CD4-positive, alpha-beta T cell treated with Interleukin-6 for 4 hours (primary cell): ENCODE results near the gene HOTAIR.

Source experiments
- DNase-seq: peaks from one replicate; pipeline ENCODE4 v3.0.0-alpha.2; 2020; ENCODE audit warnings: mixed read lengths

HOTAIR gene

DNA sequence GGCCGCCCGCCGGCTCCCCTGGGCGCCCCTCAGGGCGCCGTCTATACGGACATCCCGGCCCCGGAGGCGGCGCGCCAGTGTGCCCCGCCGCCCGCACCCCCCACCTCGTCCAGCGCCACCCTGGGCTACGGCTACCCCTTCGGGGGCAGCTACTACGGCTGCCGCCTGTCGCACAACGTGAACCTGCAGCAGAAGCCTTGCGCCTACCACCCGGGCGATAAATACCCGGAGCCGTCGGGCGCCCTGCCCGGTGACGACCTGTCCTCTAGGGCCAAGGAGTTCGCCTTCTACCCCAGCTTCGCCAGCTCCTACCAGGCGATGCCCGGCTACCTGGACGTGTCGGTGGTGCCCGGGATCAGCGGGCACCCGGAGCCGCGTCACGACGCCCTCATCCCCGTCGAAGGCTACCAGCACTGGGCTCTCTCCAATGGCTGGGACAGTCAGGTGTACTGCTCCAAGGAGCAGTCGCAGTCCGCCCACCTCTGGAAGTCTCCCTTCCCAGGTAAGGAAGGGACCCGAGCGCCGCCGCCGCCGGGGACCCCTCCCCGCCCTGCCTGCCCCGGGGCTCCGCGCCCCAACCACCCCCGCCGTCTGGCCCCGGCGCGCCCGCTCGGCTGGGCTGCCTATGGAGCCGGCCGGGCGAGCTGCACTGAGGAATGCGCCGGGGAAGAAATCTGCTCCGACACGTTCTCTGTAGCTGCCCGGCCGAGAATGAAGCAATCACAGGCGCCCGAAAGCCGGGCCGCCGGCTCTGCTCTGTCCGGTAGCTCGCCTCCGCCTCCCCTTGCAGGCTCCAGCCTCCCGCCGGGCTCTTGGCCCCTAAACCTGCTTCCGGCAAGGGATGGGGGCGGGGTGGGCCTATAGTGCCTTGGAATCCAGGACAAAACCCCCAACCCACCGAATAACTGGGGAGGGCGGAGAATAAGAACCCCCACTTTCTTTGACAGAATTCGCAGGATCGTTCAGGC is 35.3 kb downstream of the HOTAIR start:
- DNase-seq, result no peak

DNA sequence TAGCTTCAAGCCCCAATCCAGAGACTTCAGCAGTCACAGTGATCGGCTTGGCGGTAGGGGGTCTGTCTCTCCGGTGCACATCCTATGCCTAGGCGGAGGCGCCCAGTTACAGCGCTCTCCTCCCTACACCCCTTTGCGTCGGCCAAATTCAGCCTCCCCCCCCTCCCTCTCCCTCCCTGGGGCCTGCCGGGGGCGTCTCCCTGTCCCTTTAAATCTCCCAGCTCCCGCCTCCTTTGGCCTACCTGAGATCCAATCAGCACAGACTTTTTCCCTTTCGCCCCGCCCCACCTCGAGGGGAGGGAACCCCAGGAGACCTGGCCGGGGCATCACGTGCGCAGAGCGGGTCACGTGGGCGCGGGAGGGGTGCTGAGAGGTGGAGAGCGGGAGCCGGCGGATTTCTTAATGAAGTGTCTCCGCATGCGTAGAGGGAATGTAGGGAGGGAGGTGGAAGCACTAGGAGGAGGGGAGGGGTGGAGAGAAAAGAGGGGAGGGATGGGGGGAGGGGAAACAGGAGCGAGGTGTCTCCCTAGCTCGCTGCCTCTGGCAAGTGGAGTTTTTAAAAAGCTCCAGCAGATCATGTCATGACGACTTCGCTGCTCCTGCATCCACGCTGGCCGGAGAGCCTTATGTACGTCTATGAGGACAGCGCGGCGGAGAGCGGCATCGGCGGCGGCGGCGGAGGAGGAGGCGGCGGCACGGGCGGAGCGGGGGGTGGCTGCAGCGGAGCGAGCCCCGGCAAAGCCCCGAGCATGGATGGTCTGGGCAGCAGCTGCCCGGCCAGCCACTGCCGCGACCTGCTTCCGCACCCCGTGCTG is 36.2 kb downstream of the HOTAIR start, which contains the start of gene HOXC13:
HOXC13 (plus strand) TSS at position 506 of the 815 bp plus-strand sequence; CDS start at position 582, 76 bp downstream.
- DNase-seq, result peak; percentile 29

DNA sequence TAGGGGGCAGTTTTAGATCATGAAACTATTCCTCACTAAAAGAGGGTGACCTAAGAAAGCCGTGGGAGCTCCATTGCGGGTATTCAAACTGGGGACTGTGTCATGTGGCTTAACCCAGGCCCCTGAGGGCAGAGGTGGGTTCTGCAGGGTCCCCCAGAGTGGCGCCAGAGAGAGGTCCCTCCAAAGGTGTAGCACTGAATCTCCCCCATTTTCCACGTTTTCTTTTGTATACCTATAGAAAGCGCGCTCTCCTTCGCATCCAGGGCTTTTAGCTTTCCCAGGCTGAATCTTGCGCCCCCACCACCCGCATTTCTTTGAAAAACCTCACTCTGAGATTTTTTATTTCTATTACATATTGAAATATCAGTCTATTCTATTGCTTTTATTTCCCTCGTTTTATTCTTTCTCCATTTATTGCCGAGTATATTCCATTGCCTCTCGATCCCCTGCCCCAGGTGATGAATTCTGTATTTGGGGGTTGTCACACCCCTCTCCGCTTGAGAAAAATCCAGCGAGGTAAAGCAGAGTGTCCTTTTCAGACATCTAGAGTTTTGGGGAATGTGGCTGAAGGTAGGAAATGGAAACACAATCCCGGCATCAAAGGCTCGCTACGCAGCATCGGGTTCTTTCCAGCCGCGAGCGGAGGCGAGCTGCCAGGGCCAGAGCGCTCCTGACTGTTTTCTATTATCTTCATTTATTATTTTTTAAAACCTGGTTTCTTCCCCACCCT is 37.0 kb downstream of the HOTAIR start:
- DNase-seq, result no peak

DNA sequence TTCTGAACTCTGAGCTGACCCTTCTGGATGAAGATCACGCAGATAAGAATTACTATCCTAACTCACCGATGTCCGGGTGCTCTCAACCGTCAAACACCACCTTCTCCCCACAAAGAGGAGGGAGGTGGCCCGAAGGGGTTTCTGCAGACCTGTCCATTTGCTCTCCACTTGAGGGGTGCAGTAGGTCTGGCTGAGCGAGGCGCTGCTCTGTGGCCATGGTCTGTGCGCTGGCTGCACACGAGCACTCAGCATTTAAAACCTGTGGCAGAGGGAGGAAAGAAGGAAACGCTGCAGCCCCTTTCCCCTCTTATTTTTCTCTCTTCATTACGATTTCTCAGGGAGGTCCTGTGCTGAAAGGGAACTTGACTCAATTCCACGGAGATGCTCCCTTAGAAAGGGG is 37.7 kb downstream of the HOTAIR start:
- DNase-seq, result no peak

DNA sequence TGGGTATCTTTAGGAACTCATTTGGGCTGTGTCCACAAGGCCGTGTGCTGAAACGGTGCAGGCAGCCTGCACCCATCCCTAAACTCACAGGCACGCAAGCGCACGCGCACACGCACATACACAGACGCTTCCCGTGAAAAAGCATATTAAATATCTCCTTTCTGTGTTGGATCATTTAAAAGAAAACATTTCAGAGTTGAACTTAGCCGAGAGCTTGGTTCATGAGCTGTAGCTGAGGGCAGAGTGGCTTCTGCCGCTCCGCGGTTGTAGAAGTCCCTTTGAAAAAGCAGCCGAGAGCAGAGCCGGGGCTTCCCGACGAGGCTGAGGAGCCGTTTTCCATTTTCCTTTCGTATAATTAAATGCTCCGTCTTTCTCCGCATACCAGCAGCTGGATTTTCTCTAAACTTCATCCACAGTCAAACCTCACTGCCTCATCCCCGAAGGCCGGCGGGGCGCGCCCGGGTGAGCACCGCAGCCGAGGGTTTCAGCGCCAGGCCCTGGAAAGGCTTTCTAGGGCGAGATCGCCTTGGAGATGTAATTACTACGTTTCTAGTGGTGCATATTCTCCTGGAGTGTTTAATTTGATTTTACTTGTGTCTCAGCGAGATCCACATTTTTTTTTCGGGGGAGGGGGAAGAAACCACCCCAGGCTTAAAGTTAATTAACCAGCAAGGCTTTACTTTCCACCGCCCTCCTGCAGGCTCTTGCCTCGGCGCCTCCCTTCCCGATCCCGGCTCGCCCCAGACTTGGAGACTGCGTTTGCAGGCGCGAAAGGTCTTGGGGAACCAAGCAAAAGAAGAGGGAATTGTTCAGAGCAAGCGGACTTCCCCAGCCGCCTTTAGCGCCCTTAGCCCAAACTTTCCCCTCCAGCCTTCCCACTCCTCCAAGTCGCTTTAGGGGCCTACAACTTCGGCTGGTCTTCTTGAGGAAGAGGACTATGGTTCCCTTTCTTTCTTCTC is 39.1 kb downstream of the HOTAIR start:
- no peak for DNase-seq

DNA sequence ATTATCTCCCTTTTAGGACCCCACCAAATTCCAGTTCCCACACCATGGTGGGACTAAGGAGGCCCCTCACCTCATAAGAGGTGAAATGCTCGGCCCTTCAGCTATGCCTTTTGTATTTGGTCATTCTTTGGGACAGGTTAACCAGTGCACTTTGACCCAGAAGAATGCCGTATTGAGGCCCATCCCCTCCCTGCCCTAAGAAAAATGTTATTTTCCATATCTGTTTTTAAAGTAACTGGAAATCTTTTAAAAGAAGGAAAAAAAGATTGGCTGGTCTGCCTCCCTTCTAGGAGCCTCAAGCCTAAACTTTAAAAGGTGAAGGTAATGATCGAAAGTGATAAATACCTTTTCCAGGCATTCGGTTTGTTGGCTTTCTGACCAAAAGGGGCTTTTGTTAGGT is 41.8 kb downstream of the HOTAIR start:
- DNase-seq, result no peak

DNA sequence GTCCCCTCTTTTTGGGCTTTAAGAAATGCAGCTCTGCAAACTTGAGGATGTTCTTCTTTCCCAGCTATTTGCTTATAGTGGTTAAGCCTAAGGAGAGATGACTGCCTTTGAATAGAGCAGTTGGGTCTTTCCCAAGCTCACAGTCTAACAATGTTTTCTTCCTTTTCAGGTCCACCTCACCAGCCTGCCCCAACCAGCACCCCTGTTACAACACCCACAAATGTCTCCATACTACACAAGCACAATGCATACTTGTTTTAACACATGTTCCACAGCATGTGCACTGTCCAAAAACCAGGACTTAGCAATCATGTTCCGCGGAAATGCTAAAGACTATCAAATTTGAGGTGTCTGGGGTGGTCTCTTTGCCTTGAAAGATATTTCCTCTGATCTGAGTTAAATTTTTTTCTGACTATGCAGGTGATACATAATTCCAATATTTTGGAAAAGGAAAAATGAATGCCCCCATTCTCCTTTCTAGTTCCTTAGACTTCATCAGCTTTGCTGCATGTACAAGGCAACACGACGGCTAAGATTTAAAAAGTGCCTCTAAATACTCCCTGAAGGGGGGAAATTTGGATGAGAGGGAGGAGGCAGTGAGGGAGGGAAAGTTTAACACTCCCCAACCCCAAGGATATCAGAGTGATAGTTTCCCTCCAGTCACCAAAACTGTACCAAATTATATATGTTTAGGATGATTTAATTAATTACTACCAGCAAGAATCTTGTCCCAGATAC is 42.7 kb downstream of the HOTAIR start:
- DNase-seq, result no peak

DNA sequence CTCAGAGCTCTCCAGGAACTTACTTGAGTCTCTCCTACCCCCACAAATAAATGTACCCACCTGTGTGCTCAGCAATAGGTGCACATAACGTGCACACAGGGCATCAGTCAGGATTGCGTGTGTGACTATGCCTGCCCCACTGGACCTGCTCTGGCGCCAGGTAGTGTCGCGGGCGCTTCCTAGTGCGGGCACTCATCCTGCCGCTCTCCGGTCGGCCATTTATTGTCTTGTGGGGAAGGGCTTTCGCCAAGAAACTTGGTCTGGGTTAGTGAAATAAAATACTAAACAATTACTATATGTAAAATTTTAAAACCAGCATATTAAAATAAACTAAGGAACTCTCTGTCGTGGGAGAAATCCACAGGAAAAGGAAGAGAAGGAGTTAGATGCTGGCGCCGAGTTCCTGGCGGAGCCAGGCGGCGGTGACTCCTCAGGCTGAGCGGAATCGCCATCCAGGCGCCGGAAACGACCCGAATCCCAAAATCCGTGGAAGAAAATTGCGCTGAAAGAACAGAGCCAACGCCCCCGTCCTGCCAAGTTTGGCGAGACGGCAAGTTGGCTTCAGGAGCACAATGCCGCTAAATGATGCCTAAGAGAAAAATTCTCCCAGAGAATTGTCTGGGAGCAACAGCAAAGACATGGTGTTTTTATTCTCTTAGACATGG is 44.0 kb downstream of the HOTAIR start:
- DNase-seq, result no peak

DNA sequence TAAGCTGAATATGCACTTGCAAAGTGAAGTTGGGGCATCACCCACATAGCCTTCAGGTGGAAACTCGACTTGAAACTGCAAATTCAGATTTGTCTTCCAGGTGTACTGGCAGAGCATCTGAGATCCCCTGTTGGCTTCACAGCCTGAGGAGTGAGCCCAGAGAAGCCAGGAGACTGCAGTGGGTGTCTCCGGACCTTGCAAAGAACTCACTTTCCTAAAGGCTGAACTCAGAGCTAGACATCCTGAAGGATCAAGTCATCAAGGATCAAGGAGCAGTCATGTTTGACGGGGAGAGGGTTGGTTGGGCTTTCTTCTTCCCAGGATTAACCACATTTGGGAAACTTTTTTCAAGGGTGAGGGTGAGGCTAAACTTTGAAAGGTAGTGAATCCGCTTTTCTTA is 45.2 kb downstream of the HOTAIR start:
- DNase-seq, result no peak

DNA sequence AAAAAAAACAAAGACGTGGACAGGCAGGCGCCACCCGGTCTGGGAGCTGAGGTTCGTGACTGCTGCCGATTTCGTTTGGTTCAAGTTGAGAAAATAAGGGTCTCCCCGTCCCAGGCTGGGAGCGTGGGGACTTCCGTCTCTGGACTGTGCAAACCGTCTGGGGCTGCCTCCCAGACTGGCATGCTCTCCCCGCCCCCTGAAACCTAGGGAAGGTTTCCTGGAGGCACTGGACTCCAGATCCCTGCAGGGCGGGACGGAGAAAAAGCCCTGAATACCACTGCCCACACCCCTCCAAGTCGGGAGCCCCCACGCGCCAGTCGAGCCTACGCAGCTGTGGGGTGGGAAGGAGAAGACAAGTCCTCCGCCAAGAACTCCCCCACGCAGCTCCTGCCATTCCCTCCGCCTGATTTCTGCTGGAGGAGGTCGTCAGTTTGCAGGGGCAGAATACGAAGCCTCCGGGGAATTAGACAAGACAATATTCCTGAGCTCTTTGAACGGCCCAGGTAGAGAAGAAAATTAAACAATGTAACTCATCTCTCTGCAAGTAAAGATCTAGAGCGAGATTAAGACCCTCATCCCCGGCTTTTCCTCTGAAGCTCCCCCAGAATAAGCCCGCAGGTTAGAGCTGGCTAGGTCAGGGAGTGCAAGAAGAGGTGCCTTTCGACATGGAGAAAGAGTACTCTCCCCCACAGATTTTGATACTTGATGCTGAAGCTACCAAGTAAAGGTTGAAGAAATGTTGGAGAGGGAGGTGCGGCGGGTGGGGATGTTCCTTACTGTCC is 46.5 kb downstream of the HOTAIR start:
- no peak for DNase-seq

DNA sequence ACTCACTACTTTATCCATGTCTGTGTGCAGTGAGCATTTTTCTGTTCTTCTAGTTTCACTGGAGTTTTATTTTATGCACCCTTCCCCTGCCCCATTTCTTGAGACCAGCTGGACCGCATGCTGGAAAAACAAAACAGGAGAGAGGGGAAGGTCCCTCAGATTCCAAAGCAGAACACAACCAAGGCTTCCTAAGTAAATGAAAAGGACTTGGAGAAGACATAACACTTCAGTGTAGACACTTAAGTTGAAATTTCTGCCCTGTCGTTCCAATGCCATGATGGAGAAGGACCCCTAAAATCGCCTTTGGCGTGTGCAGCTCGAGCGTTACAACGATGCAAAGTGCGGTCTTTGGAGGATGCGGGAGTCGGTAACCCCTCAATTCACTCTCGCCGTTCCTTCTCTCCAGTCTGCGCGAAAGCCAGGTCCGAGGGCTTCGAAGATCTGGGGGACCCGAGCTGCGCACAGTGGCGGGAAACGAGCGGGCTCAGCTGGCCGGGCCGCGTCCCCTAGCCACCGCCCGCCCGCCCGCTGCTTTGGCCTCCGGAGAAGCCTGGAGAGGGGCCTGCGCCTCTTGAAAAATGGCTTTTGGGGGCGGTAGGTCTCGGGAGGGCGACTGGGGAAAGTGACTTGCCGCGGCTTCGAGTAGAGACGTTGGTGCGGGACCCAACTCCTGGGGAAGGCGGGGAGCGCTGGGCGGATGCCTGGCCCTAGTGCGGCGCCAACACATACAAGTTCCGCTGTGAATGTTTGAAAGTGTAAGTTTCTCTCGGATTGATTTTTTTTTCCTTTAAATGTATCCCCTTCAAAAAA is 47.3 kb downstream of the HOTAIR start:
- no peak for DNase-seq

DNA sequence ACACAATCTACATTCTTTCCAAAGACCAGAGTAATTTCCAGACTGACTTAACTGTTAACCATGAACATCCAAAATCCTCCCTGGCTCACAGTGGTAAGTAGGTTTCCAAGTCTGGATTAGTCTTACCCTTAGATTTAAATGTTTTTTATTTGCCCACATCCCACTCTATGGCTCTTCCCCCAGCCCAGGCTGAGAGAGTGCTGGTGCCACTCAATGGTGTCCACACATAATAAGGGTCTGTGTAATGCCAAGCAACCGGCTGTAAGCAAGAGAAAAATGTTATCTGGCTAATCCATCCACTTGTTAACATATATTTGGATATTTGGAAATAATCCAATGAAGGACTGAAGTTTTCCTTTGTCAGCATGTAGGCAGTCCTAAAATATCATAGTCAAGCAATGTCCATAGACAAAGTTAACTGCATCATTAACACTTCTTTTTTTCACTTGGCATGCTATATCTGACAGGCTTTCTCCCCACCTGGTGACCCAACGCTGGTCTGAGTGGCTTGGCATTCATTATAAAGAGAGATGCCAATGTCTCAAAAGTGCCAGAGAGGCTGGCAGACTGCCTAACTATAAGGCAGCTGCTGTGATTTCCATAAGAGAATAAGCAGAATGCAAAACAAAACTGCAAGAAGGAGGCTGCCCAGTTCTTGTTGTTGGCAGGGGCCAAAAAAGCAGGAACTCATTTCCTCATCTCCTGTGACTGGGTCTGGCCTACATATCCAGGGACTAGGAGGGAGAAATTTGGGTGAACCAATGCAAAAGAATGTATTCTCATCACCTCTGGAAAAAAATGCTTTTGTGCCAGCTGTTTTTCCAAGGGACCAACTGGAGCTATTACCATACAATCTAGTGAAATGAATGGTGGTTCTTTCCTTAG is 50.0 kb downstream of the HOTAIR start:
- no peak for DNase-seq

DNA sequence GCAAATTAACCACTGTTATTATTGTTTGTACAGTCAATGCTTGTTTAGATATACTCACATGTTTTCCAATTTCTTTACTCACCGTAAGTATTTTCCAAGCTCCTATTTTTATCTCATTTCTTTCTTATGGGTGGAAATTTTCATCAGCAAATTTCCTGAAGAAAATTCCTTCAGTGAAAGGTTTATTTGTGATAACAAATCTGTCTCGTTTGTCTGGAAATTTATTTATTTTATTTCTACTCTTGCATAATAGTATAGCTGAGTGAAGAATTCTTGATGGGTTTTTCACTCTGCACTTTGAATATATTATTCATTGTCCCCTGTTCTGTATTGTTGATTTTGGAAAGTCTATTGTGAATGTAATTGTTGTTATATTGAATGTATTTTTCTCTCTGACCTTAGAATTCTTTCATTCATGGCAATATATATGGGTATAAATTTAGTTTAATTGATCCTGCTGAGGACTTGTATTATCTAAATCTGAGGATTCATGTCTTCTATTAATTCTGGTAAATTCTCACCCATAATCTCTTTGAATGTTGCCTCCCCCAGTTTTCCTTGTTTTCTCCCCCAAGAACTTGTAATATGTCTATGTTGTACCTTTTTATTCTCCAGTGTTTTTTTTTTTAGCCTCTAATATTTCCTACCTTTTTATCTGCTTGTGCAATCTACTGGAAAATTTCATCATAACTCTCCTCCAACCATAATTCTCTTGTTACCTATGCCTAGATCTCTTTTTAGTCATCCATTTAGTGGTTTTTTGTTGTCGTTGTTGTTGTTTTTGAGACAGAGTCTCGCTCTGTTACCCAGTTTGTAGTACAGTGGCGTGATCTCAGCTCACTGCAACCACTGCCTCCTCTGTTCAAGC is 57.7 kb downstream of the HOTAIR start:
- DNase-seq, result no peak
